Urothelium cell line (cell line): ENCODE results near the gene MIAT.

Experiments used
- DNase-seq: peaks from one replicate; pipeline ENCODE4 v3.0.0; 2011; ENCODE audit warnings: low spot score, mixed read lengths
- FAIRE-seq: peaks from 2 replicates; lab custom pipeline; 2011; peaks lifted over from hg19 to GRCh38; lab: Jason Lieb, UNC

The MIAT gene

GRCh38 chr22:26718905-26719304 lies 61.5 kb downstream of the MIAT start:
- FAIRE-seq (peak; percentile 99), DNase-seq (peak; percentile 95)

GRCh38 chr22:26722159-26722558 lies 64.8 kb downstream of the MIAT start:
- FAIRE-seq: peak; percentile 77
- no peak for DNase-seq

- no peak for DNase-seq
- no peak for FAIRE-seq
Observed at GRCh38 chr22:26724414-26724813, 67.0 kb downstream of the MIAT start.

DNA sequence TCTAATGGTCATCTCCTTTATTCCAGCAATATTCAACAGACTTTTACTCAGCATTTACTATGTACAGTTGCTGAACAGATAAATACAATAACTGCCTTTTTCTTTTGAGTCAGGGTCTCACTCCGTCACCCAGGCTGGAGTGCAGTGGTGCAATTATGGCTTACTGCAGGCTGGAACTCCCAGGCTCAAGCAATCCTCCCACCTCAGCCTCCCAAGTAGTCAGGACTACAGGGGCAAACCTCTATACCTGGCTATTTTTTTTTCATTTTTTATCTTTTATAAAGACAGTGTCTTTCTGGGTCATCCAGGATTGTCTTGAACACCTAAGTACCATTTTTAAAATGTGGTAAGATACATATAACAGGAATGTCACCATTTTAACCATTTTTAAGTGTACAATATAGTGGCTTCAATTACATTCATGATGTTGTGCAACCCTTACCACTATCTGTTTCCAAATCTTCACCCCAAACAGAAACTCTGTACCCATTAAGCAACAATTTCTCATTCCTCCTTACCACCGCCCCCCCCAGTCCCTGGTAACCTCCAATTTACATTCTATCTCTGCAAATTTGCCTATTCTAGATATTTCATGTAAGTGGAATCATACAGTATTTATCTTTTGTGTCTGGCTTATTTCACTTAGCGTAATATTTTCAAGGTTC lies 67.8 kb downstream of the MIAT start:
- DNase-seq: no peak
- peak; percentile 52 for FAIRE-seq
